Endothelial cell (in vitro differentiated cells): ENCODE data around the gene ST6GALNAC2. TPM values are rescaled to one million over a fixed set of nuclear protein-coding genes. Genes with fewer than 3 reads are reported as not detected.

Experiments
- DNase-seq: peaks from one replicate; pipeline ENCODE4 v3.0.0; 2021; ENCODE audit warnings: low spot score
- H3K27ac Mint-ChIP-seq: one replicate; pipeline ENCODE4 v1.8.0; 2021; ENCODE audit warnings: mixed read lengths, inconsistent platforms; ENCODE audit not compliant: unreplicated experiment
- H3K27me3 Mint-ChIP-seq: one replicate; pipeline ENCODE4 v1.8.0; 2021; ENCODE audit warnings: mild to moderate bottlenecking, moderate library complexity, mixed read lengths, inconsistent platforms; ENCODE audit not compliant: unreplicated experiment
- H3K36me3 Mint-ChIP-seq: one replicate; pipeline ENCODE4 v1.8.0; 2021; ENCODE audit warnings: mild to moderate bottlenecking, low read depth, mixed read lengths, inconsistent platforms; ENCODE audit not compliant: unreplicated experiment
- H3K4me1 Mint-ChIP-seq: one replicate; pipeline ENCODE4 v1.8.0; 2021; ENCODE audit warnings: mild to moderate bottlenecking, mixed read lengths, inconsistent platforms; ENCODE audit not compliant: unreplicated experiment
- H3K4me3 Mint-ChIP-seq: one replicate; pipeline ENCODE4 v1.8.0; 2021; ENCODE audit warnings: mild to moderate bottlenecking, mixed read lengths, inconsistent platforms; ENCODE audit not compliant: unreplicated experiment
- H3K9me3 Mint-ChIP-seq: one replicate; pipeline ENCODE4 v1.8.0; 2021; ENCODE audit warnings: mixed read lengths, inconsistent platforms; ENCODE audit not compliant: unreplicated experiment
- CTCF ChIP-seq: fragments of 200-600 bp; sonication (generic); IDR thresholded peaks from one replicate; pipeline ENCODE4 v1.5.0; 2021; ENCODE audit warnings: antibody characterized with exemption; ENCODE audit not compliant: unreplicated experiment
- total RNA-seq: library from RNA; stranded (reverse); fragmentation: NEBNext Ultra II Directional; extraction: Animal tissue kit (Norgen Biotek cat#: 25700); gene quantifications from one replicate; pipeline ENCODE4 v1.2.1, GENCODE V29; 2021; ENCODE audit not compliant: unreplicated experiment

Gene ST6GALNAC2
- total RNA-seq, 1 donor from 2014 or later, result 2.2 TPM

- Mint-ChIP-seq H3K4me1 (no peaks in the 10 kb centered on the region), H3K27ac (no peak overlapping the region), H3K9me3 (no peaks in the 10 kb centered on the region), H3K4me3 (no peak overlapping the region), H3K36me3 (peaks cover 4% of the 10 kb centered on the region), H3K27me3 (peaks cover 11% of the 10 kb centered on the region)
- DNase-seq, result no peak
- no peak for TF ChIP-seq CTCF
Measured at GRCh38 chr17:76579281-76579680, 6.4 kb downstream of the ST6GALNAC2 start.

GRCh38 chr17:76578376-76578775 is 7.3 kb downstream of the ST6GALNAC2 start:
- Mint-ChIP-seq H3K4me3 (no peak overlapping the region), H3K27me3 (peaks cover 6% of the 10 kb centered on the region), H3K4me1 (no peaks in the 10 kb centered on the region), H3K36me3 (peaks cover 4% of the 10 kb centered on the region), H3K27ac (no peak overlapping the region), H3K9me3 (no peaks in the 10 kb centered on the region)
- TF ChIP-seq CTCF, result no peak
- no peak for DNase-seq

GRCh38 chr17:76577876-76578275 is 7.8 kb downstream of the ST6GALNAC2 start:
- DNase-seq, result no peak
- no peaks in the 10 kb centered on the region for H3K4me1 Mint-ChIP-seq
- no peak overlapping the region for H3K27ac Mint-ChIP-seq
- H3K4me3 Mint-ChIP-seq, result no peak overlapping the region
- peaks cover 4% of the 10 kb centered on the region for H3K36me3 Mint-ChIP-seq
- H3K9me3 Mint-ChIP-seq, result no peaks in the 10 kb centered on the region
- peaks cover 8% of the 10 kb centered on the region for H3K27me3 Mint-ChIP-seq
- TF ChIP-seq CTCF, result no peak

GRCh38 chr17:76576189-76576588 is 9.5 kb downstream of the ST6GALNAC2 start:
- Mint-ChIP-seq H3K36me3 (peaks cover 4% of the 10 kb centered on the region), H3K4me3 (no peak overlapping the region), H3K9me3 (no peaks in the 10 kb centered on the region), H3K4me1 (no peaks in the 10 kb centered on the region), H3K27ac (no peak overlapping the region), H3K27me3 (peaks cover 14% of the 10 kb centered on the region)
- DNase-seq, result no peak
- no peak for TF ChIP-seq CTCF

GRCh38 chr17:76575570-76575969 is 10.1 kb downstream of the ST6GALNAC2 start:
- DNase-seq, result no peak
- peaks cover 14% of the 10 kb centered on the region for H3K27me3 Mint-ChIP-seq
- no peak overlapping the region for H3K4me3 Mint-ChIP-seq
- no peak for TF ChIP-seq CTCF
- no peaks in the 10 kb centered on the region for H3K4me1 Mint-ChIP-seq
- no peaks in the 10 kb centered on the region for H3K9me3 Mint-ChIP-seq
- no peak overlapping the region for H3K27ac Mint-ChIP-seq
- peaks cover 4% of the 10 kb centered on the region for H3K36me3 Mint-ChIP-seq
